Pons (tissue), 1 donor: Measurements from ENCODE around the gene SCYL1.
A peak's percentile ranks its signal among the peaks of the same experiment; 100 is the strongest.

ENCODE experiments used
- DNase-seq: peaks from one replicate; pipeline ENCODE4 v3.0.0-alpha.2; 2016; ENCODE audit warnings: low spot score

The SCYL1 gene

DNA sequence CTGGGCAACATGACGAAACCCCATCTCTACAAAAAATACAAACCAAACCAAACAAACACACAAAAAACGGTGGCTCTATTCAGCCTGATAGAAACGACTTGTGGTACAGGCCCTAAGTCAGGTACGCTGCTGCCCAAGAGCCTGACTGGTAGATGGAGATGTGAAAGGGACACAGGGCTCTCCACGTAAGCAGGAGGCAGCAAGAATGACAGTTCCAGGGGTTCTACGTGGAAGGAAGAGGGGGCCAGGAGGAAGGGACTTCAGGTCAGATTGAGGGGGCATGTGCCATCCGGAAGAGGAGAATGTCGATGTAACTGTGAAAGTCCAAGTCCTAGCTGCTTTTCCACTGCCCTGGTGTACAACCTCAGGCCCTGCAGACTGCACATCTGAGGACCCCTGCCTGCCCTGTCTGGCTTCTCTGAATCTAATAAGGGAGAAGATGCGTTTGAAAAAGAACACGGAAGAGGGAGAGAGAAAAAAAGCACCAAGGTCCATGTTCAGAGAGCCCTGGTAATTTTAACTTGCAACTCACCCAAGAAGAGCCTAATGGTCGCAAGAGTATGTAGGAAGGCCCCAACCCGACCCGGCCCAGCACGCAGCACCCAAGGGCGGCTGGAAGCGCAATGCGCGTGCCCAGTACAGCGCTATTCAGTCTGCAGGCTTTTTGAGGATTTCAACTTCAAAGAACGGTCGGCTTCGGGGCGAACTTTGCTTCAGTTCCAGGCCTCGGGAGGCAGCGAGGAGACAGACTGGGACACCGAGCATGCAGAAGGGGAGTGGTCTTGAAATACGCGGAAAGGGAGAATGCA is 44.5 kb downstream of the SCYL1 start:
- DNase-seq: no peak

DNA sequence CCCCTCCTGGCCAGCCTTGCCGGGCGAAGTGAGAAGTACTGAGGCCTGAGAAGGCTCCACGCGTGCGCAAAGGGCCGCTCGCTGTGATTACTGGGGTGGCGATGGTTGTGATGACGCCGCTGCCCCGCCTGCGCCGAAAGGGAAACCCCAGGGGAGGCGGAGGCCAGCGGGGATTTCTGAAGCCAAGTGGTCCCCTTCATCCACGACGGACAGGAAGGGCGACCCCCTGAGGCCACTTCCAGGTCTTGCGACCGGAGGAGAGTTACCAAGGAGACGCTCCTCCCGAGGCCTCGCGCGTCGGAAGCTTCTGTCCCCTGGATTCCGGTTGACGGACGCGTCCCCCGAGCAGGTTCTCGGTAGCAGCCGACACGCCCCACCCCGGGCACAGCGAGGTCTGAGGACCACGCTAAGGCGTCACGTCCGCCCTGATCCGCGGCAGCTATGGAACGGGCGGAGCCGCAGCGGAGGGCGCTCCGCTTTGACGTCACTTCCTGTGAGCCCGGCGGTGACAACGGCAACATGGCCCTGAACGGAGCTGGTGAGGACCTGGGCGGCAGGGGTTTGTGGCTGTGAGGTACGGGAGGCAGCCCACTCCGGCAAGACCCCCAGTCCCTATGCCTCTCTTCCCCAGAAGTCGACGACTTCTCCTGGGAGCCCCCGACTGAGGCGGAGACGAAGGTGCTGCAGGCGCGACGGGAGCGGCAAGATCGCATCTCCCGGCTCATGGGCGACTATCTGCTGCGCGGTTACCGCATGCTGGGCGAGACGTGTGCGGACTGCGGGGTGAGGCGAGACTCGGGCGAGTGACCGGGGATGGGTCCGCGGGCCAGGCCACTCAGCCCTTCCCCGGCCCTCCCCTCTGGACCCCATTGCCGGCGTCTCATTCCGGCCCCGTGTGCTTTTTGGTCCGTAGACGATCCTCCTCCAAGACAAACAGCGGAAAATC is 45.4 kb downstream of the SCYL1 start, which contains the start of gene ZNRD2:
TSS of gene ZNRD2 (plus strand) at position 505 of the 946 bp plus-strand sequence. CDS start at position 520, 15 bp downstream.
- peak; percentile 97 for DNase-seq

DNA sequence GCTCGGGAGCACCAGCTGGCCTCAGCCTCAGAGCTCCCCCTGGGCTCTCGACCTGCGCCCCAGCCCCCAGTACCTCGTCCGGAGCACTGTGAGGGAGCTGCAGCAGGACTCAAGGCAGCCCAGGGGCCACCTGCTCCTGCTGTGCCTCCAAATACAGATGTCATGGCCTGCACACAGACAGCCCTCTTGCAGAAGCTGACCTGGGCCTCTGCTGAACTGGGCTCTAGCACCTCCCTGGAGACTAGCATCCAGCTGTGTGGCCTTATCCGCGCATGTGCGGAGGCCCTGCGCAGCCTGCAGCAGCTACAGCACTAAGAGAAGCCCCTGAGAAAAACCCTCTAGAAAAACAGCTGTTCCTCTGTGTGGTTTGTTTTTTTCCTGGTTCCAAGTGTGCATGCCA is 46.5 kb downstream of the SCYL1 start:
- DNase-seq: no peak

DNA sequence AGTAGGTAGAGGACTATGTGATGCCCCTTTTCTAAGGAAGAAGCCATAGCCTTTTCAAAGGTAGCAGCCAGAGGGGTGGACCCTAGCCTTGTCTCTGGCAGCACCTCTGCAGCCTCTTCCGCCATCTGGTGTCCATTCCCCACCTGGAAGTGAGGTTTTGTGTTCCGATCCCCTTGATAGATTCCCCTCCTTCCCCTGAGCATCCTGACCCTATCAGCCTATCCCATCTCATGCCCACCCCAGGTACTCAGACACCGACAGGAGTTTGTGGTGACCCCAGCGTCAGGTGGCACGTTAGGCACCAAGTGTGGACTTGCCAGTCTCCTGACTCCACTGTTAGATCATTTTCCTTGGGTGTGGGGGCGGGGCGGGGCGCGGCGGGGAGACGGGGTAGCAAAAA is 47.1 kb downstream of the SCYL1 start:
- DNase-seq: no peak

DNA sequence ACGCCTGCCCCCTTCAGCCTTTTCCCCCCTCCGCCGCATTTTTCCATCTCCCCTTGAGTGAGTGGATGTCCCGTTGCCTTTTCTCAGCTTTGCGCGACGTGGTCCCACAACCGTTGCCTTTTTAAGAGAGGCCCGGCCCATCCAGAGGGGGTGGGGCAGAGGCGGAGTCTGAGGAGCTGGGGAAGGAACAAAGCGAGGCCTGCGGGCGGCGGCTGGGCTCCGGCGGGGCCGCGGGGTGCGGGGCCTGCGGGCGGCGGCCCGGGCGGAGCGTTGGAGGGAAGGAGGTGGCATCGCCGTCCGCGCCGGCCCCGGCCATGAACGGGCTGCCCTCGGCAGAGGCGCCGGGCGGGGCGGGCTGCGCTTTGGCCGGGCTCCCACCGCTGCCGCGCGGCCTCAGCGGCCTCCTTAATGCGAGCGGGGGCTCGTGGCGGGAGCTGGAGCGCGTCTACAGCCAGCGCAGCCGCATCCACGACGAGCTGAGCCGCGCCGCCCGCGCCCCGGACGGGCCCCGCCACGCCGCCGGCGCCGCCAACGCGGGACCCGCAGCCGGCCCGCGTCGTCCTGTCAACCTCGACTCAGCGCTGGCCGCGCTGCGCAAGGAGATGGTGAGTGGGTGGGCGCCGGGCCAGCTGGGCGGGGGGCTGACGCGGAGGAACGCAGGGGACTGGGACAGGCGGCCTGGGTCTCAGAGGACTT is 47.6 kb downstream of the SCYL1 start, which contains the start of gene FAM89B:
TSS of gene FAM89B (plus strand) at position 183 of the 696 bp plus-strand sequence. CDS start at position 315, 132 bp downstream.
- peak; percentile 84 for DNase-seq

DNA sequence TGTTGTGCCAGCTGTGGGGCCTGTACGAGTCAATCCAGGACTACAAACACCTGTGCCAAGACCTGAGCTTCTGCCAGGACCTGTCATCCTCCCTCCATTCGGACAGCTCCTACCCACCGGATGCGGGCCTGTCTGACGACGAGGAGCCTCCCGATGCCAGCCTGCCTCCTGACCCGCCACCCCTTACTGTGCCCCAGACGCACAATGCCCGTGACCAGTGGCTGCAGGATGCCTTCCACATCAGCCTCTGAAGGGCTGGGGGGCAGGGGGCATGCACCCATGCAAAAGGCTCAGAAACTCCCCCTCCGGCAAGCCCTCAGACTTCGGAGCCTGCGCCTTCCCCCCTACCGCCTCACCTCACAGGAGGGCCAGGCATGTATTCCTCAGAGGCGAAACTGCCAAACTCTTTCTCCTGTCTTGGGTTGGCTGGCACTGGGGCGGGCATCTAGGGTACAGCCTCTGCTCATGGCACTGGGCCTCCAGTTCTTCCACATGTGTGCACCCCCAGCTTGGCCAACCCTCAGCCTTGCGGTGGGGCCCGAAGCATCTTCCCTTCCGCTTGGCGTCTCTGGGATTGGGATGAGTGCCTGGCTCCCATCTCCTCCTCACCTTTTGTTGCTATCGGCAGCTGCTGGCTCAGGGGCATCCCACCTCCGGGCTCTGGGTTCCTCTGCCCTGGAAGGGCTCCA is 48.7 kb downstream of the SCYL1 start:
- no peak for DNase-seq

DNA sequence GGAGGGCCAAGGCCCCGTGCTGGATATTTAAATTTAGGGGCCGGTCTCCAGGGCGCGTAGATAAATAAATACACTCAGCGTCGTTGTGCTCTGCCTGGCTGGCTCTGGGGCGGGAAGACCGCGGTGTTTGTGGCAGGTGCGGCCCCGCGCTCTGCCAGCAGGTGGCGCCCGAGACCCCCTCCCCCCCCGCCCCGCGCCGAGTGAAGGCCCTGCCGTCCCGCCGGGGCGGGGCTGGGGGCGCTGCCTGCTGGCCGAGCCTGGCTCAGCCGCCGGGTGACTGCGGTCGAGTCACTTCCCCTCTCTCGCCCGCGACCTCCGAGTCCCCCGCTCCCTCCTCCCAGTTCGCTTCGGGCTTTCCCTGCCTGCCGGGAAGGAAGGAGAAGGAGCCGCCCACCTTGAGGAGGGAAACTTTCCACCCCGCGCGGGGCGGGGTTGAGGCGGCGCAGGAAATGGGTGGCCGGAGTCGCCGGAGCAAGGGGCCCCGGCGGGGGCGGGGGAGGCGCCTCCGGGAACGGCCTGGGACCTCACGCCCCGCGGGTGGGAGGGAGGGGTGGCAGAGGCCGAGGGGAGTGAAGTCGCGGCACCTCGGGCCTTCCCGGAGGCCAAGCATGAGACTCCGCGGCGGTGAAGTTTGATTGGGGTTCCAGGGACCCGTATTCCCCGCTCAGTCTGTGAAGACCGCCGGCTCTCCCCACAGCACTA is 49.4 kb downstream of the SCYL1 start:
- DNase-seq: peak; percentile 74

DNA sequence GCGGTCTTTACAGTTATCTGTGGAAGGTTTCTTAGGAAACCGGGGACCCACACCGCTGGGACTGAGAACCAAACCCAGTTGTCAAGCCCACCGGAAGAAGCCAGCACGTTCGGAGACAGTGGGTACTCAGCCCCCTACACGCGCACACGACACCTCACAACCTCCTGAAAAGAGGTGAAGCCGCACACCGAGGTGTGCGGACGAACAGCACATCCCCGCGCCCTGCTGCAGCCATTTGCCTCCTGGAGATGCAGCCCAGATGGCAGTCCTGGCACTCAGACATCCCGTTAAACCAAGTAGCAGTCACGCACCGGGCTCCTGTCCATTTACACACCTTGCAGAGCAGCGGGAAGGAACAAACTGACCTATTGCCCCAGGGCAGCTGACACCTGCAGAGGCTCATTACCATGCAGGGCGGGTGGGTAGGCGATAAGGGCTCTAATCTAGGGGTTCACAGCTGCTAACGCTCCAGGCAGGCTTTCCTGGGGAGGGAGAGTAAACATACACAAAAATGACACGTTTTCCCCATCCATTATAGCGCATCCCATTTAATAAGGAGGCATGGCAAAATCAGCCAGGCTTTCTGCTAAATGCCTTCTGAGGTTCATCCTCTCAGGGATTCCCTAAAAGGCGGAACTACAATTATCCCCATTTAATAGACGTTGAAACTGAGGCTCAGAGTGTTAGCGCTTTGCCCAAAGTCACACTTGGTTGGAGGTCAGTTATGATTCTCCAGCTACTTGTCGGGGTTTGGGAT is 50.1 kb downstream of the SCYL1 start:
- no peak for DNase-seq

DNA sequence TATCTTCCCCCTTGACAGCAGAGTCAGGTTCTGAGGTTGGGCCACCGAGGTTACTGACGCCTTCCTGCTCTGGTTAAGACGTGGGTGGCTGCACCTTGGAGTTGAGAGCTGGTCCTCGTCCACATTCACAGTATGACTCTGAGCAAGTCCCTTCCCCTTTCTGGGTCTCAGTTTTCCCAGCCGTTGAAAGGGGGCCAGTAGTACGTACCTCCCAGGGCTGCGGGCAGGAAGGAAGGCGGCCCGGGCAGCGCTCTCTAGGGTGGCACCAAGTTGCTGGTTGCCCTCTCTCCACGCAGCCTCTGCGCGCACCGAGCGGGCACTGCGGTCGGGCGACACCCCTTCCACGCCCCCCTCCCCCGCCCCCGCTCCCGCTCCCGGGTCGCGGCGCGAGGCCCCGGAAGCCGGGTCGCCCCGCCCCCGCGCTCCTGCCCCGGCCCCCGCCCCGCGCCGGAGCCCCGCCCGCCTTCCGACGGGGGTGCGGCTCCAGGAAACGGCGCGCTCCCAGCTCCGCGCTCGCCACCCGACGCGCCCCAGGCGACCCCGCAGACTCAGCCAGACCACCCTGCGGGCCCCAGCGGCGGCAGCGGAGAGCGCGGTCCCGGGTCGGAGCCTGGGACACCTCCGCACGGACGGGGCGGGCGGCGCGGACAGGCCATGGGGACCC is 50.8 kb downstream of the SCYL1 start, which contains the start of gene EHBP1L1:
TSS of gene EHBP1L1 (plus strand) at position 486 of the 664 bp plus-strand sequence. CDS start 250 bp downstream, outside the sequence.
- DNase-seq: no peak

DNA sequence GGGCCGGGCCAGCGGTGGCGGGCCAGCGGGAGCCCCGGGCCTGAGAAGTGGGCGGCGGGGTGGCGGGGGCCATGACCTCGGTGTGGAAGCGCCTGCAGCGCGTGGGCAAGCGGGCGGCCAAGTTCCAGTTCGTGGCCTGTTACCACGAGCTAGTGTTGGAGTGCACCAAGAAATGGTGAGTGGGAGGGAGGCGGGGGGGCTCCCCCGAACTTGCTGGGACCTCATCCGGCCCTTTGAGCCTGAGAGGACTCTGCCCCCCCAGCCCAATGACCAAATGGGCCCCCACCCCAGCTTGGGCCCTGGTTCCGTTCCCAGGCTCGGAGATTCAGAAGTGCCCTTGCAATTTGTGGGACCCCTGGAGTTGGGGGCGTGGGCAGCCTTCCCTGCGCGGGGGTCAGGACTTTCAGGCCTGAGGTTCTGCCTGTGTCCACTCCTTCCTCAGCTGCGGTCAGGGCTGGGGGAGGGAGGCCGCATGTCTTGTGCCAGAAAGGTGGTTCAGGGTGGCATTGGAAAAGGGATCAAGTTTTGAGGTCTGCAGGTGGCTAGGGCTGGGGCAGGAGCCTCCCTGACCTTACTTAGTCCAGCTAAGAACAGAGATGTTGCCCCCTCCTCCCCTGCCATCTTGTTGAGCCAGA is 51.5 kb downstream of the SCYL1 start:
- no peak for DNase-seq

DNA sequence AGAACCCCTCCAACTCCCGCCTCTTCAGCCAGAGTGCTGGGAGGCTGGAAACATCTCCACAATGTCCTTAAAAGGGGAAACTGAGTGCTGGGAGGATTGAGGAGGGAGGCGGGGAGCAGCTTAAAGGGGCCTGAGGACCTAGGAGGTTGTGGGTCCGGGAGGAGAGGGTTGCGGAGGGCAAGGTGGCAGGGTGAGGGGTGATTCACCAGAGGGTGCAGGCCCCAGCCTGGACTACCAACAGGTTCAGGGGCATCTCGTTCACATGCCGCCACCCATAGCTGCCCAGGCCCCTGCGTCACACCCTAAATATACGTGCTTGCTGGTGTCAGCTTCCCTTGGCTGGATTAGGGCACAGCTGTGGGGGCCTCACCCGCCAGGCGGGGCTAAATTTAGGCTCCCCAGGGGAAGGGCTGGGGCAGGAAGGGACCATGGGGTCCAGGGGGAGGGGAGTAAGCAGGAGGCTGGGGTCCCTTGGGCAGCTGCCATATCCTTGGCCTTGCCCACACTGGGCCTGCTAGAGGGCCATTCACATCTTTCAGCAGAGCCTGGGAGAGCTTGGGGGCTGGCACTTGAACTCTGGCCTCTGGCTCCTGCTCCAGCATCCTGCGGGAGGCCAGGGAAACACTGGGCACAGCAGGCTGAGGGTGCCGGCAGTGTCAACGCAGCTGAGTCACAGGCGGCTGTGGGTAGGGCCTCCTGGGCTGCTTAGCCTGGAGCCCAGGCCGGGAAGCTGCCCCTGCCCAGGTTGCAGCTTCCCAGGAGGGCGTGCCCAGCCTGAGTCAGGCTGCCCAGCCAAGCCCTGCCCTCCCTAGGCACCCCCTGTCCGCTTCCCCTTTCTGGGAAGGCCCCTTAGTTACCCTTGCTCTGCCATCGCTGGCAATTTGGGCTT is 52.2 kb downstream of the SCYL1 start:
- DNase-seq: no peak

DNA sequence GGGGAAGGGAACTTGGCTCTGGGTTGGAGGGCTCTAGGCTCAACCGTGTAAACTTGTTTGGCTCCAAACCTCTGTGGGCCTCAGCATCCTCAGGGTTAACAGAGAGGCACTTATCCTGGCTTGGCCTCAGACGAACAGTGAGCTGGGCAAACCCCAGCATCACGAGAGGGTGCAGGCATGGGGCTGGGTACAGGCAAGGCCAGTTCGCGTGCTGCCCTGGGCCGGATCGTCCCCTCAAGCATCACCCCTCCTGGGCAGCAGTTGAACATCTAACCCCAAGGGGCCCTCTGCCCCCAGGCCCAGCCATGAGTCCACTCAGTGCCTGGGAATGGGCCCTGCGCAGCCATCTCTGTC is 52.9 kb downstream of the SCYL1 start:
- DNase-seq: no peak

DNA sequence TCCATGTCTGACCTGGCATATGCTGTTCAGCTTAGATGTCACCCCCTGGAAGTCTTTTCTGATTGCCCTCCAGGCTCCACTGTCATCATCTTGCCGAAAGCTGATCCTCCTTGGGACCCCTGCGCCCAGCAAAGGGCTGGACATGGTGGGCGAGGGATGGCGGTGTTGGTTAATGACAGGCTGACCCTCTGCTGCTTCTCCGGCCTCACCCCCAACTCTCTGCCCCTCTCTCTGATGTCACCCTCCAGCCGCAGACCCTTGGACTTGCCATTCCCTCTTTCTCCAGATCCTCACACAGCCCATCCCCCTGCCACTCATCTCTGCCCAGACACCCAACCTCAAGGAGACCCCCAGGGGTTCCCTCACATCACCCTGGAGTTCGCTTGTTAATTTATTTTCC is 53.3 kb downstream of the SCYL1 start:
- no peak for DNase-seq

DNA sequence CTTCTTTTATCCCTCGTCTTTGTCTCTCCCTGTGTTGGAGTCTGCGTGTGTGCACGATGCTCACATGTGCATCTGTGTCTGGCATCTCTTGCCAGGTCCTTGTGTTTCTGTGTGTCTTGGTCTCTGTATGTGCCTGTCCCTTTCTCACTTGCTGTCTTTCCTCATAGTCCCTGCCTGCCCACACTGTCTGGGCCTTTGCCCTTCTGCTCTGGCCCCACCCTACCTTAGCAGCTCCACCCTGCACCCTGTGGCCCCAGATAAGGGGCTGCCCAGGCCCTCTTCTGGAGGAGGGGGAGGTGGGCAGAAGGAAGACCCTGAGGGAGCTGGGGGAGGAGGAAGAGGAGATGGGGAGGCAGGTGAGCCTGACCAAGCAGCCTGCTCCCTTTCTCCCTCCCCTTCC is 53.8 kb downstream of the SCYL1 start:
- DNase-seq: no peak

DNA sequence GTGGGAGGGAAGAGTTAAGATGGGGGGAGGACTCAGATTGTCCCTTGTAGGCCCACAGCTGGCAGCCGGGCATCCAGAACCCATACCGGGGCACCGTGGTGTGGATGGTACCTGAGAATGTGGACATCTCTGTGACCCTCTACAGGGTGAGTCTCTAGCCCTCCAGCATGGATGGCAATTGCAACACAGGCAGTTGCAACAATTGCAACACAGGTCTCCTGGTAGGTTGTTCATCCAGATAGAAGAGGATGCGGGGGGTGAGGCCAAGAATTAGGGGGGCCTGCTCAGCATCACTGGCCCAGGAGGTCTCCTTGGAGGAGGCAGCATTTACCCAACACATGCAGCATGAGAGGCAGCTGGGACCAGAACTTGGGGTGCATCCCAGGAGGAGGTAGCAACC is 54.4 kb downstream of the SCYL1 start:
- no peak for DNase-seq

DNA sequence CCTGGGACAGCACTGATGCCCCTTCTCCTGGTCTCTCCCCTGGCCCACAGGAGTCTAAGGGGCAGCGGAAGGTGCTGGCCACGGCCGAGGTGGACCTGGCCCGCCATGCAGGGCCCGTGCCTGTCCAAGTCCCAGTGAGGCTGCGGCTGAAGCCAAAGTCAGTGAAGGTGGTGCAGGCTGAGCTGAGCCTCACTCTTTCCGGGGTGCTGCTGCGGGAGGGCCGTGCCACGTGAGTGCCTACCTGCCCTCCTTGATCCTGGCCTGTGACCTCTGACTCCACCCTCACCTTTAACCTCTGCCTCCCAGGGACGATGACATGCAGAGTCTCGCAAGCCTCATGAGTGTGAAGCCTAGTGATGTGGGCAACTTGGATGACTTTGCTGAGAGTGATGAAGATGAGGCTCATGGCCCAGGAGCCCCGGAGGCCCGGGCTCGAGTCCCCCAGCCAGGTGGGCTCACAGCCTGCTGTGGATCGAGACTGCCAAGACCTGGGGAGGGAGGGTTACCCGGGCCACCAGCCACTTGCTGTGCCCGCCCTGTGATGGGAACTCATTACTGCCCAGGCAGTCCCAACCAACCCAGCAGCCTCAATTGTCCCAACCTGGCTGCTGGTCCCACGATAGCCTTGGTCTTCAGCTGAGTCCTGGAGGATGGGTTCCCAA is 55.3 kb downstream of the SCYL1 start:
- no peak for DNase-seq

DNA sequence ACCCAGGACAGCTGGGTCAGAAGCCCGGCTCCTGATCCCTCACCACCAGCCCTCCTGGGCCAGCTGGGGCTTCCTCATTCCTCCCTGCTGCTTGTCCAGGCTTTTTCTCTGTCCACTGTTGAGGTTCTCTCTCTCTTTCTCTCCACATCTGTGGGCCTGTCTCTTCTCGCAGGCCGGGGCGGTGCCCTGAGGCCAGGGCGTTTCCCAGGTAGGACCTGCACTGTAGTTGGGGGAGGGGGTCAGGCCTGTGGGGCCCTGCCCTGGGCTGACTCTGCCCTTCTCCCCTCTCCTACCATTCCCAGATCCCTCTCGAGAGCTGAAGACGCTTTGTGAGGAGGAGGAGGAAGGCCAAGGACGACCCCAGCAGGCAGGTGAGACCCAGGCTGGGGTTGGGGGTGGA is 55.9 kb downstream of the SCYL1 start:
- DNase-seq: no peak
